ENCODE data around the gene PVALEF. TPM values are rescaled to one million over a fixed set of nuclear protein-coding genes. Genes with fewer than 3 reads are reported as not detected.

Gene PVALEF
- total RNA-seq, 2 donors from 2014 or later, result not detected

DNA sequence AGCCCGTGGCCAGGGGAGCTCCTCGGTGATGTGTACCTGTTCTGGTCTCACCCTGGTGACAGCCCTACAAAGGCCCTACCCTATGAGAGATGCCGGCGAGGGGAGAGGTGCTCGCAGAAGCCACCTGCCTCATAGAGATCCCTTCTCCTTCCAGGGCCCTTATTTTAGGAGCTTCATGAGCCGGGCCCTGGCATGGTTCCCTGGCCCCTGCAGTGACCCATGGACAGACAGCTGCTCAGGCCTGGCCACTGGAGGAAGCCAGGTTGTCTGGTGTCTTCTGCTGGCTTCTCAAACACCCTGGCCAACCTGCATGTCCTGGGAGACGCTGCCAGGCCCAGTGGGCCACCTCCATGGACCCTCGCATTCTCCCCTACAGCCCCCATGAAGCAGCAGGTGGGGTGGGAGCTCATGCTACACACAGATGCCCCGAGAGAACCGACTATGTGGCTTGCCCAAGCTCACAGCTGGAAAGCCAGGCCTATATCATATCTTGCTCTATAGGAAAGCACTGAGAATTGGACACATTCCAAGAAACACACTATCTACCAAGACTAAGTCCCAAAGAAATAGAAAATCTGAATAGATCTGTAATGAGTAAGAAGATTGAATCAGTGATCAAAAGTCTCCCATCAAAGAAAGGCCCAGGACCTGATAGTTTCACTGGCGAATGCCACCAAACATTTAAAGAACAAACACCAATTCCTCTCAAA is 7.9 kb downstream of the PVALEF start:
- intact Hi-C loops (cut with DNase I, micrococcal nuclease), result no loop called here
- no peak for ATAC-seq

GRCh38 chr17:81173762-81174155 is 8.5 kb downstream of the PVALEF start:
- intact Hi-C loops (cut with DNase I, micrococcal nuclease), result no loop called here

More for the DNA sequence above, 7.9 kb downstream of the PVALEF start:
- DNase-seq, result no peak

GRCh38 chr17:81176666-81177065 is 11.4 kb downstream of the PVALEF start:
- ATAC-seq, result no peak
- DNase-seq, result no peak
- intact Hi-C loops (cut with DNase I, micrococcal nuclease), result no loop called here

More at GRCh38 chr17:81173762-81174155, 8.5 kb downstream of the PVALEF start:
- ATAC-seq (no peak), DNase-seq (no peak)

DNA sequence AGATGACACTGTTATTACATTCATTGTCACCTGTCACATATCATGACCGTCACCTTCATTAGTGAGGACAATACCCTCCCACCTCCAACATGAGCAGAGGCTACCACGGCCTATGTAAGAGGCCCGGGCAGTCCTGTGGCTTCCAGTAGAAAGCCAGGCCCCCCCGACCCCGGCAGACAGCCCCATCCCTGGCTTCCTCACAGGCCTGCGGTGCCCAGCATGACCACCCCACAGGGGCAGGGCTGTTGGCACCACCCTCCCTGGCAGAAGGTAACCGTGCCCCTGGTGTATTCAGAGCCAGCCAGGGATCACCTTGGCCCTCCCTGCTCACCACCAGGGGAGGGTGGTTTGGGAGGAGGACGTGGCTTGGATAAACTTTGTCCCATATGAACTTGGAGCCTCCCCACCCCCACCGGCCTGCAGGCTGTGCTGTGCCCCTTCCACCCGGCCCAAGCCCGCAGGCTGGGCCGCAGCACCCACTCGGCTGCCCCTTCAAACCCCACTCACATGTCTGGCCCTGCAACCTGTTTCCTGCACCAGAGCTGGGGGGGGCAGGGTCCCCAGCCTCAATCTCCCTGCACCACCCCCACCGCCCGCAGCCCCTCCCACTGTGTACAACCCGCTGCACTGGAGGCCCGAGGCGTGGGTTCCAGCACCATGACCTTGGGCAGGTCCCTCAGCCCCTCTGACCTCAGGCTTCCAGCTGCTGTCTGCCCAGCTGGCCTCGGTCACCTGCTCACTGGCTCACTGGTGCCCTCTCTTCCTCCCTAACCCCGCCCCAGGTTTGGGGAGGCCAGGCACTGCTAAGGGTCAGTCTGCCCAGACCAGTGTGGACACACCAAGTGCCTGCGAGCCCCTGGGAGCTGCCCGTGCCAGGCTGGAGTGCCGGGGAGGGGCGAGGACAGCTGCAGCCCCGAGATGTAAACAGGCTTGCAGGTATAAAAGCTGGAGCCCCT is 13.1 kb downstream of the PVALEF start:
- intact Hi-C loops (cut with DNase I, micrococcal nuclease), result no loop called here
- ATAC-seq, result no peak

GRCh38 chr17:81179220-81179619 is 13.9 kb downstream of the PVALEF start:
- DNase-seq (no peak), ATAC-seq (no peak)
- intact Hi-C loops (cut with DNase I, micrococcal nuclease), result no loop called here

More for the DNA sequence above, 13.1 kb downstream of the PVALEF start:
- no peak for DNase-seq

DNA sequence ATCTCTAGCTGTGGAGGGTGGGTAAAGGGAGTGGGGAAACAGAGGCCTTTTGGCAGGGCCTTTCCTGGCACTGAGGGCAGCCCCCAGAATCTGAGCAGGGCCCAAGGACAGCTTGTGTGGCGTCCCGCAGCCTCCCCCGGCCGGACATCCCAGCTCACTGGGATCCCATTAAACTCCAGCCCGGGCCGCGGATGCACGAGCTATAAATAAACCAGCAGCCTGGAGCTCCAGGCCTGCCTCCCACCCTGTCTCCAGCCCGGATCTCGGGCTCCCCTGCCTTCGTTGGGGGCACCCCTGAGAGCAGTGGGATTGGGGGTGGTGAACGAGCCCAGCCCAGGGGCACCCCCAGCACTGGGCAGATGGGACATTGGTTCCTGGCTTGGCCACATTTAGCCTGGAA is 14.6 kb downstream of the PVALEF start:
- DNase-seq (no peak), ATAC-seq (no peak)
- intact Hi-C loops (cut with DNase I, micrococcal nuclease), result no loop called here

DNA sequence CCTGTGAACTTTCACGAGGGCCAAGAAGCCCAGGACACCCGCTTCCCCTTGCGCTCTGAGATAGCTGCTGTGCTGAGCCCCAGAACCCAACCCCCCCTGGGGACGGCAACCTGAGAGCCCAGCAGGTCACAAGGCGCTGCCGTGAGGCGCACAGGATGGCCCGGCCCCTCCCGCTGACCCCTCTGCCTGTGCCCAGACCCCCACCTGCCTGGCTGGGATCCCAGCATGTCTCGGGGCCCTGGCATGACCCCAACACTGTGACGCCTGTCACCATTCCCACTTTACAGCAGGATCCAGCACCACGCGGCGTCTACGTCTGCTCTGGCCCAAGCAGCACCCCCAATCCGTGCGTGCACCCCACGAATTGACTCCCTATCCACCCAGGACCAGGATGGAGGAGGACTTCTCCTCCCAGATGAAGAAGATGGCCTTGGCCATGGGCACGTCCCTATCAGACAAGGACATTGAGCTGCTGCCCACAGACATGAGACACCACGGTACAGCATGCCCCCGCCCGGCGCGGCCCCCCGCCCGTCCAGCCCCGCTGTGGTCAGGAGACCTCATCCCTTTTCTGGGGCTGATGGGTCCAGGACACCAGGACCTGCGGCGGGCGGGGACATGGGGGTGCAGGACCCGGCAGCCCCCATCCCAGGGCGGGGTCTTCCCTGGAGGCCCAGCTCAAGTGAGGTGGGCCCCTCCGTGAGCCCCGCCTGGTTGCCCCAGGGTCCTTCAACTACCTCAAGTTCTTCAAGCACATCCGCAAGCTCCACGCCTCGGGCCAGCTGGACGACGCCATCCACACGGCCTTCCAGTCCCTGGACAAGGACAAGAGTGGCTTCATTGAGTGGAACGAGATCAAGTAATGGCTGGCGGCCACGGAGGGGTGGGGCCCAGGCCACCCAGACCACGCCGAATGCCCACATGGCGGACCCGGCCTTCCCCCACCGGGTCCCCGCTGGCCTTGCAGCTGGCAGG is 15.8 kb downstream of the PVALEF start:
- DNase-seq, result no peak
- intact Hi-C loops (cut with DNase I, micrococcal nuclease), result no loop called here
- ATAC-seq, result no peak

DNA sequence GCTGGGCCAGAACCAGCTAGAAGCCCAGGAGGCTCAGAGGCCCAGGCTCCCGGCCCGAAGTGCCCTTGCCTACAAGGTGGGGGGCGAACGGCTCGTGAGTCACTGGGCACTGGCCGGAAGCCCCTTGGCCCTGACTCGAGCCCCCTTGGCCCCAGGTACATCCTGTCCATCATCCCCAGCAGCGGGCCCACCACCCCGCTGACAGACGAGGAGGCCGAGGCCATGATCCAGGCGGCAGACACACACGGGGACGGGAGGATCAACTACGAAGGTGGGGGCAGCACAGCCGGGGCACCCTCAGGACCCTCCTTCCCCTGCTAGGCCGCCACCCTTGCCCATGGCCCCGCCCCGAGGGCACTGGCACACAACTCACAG is 16.5 kb downstream of the PVALEF start:
- no peak for ATAC-seq
- DNase-seq, result no peak
- intact Hi-C loops (cut with DNase I, micrococcal nuclease), result no loop called here

DNA sequence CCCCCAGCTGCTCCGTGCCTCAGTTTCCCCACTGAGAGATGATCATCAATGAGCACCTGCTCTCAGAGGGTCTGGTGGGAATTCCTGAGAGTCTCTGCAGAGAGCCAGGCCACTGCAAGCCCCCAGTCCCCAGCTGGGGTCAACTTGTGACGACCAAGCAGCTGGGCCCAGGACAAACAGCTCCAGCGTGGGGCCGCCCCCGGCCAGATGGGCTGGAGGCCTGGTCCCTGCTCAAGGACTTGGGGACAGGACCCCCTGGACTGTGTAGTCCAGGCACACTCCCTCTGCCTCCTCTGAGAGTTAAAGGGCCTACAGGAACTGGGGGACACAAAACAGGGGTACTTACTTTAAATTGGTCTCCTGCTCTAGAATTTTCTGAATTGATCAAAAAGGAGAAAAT is 17.3 kb downstream of the PVALEF start:
- intact Hi-C loops (cut with DNase I, micrococcal nuclease), result no loop called here
- DNase-seq, result no peak
- no peak for ATAC-seq

GRCh38 chr17:81183316-81183715 is 18.0 kb downstream of the PVALEF start:
- DNase-seq (no peak), ATAC-seq (no peak)
- intact Hi-C loops (cut with DNase I, micrococcal nuclease), result no loop called here

- ATAC-seq (no peak), DNase-seq (no peak)
- intact Hi-C loops (cut with DNase I, micrococcal nuclease), result no loop called here
Observed at GRCh38 chr17:81183807-81184206, 18.5 kb downstream of the PVALEF start.

DNA sequence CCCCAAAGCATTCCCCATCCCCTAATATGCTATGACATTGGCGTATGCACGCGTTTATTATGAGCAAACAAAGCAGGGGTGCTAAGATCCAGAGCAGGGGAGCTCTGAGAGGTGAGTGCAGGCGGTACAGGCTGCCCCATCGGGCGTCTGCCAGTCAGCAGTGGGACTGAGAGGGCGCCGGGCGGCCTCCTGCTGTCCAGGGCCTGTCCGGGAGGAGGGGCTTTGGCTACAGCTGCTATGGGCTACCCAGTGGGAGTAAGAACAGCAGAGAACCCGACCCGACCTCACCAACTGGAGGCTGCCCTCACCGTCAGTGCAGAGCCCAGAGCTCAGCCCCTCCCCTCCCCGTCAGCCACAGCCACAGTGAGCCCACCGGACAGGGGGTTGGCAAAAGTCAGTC is 19.2 kb downstream of the PVALEF start:
- no peak for ATAC-seq
- no peak for DNase-seq
- intact Hi-C loops (cut with DNase I, micrococcal nuclease), result no loop called here

DNA sequence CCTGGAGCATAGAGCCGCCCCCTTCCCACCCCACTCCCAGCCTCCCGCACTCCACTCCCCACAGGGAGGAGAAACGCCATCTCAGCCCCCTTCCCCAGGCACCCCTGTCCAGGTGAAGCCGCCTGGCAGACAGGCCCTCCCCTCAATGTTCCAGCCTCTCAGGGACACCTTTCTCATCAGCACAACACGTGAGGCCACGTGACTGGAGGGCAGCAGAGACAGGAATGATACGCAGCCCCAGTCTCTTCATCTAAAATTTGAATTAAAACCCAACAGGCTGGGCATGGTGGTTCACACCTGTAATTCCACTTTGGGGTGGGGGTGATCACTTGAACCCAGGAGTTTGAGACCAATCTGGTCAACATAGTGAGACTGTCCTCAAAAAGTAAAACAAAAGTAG is 20.9 kb downstream of the PVALEF start:
- ATAC-seq, result no peak

DNA sequence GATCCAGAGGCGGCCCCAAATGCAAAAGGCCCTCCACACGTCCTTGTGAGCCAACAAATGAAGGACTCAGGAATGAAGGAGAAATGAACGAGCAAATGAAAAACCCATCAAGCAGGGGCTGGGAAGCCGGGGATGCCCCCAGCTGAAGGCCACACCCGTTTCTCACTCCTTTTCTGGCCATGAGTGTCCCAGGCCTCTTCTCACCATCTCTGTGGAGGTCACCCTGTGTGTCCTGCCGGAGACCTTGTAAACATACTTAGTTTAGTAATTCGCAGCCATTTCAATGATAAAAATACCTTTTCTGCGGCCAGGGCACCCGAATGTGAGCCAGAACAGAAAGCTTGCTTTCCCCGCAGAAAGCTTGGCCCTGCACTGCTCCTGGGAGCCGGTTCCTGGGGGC is 21.8 kb downstream of the PVALEF start:
- no peak for DNase-seq
- intact Hi-C loops (cut with DNase I, micrococcal nuclease), result no loop called here
- no peak for ATAC-seq

More for the DNA sequence above, 20.9 kb downstream of the PVALEF start:
- intact Hi-C loops (cut with DNase I, micrococcal nuclease), result no loop called here
- DNase-seq, result no peak

GRCh38 chr17:81187586-81188490 is 22.5 kb downstream of the PVALEF start:
- intact Hi-C loops (cut with DNase I, micrococcal nuclease), result no loop called here

GRCh38 chr17:81188491-81188840 is 23.2 kb downstream of the PVALEF start:
- no peak for DNase-seq
- intact Hi-C loops (cut with DNase I, micrococcal nuclease), result no loop called here
- no peak for ATAC-seq

More at GRCh38 chr17:81187586-81188490, 22.5 kb downstream of the PVALEF start:
- ATAC-seq (no peak), DNase-seq (no peak)

DNA sequence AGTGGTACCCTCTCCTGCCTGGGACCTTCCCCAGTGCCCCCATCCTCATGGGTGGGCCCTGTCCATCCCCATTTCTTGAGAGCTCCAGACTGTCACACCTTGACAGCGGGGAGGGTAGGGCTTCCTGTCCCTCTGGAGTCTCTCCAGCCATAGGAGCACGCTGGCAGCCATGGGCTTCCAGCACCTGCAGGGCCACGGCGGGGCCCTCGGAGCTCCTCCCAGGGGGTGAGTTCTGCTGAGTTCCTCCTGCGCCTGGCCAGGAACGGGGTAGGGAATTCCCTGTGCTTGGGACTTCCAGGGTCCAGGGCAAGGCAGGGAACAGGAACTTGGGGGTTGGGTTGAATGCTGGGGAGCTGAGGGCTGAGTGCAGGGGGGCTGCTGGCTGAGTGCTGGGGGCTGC is 23.7 kb downstream of the PVALEF start:
- DNase-seq, result no peak
- intact Hi-C loops (cut with DNase I, micrococcal nuclease), result no loop called here
- no peak for ATAC-seq
